ENCODE results near the gene SLCO2A1.

GRCh38 chr3:134040066-134040465, 10.3 kb upstream of the SLCO2A1 start:
- TF ChIP-seq POLR2AphosphoS5 (IDR thresholded peaks at IDR 0.05; ENCODE audit: borderline replicate concordance, low read depth, low read length), result no peak
- TF ChIP-seq EZH2 (IDR thresholded peaks at IDR 0.05), result no peak

Data from SK-N-MC (cell line).